Hematopoietic multipotent progenitor cell treated with erythropoietin and hydrocortisone succinate and interleukin-3 and kit ligand, for 8 days (in vitro differentiated cells): Measurements from ENCODE around the gene FARP1.

Source experiments
- DNase-seq: peaks from one replicate; pipeline ENCODE4 v3.0.0-alpha.2; 2015

The FARP1 gene

GRCh38 chr13:98371516-98372023 lies 228.7 kb downstream of the FARP1 start:
- DNase-seq = no peak

GRCh38 chr13:98372876-98373275 lies 230.0 kb downstream of the FARP1 start:
- DNase-seq = no peak

- no peak for DNase-seq
Observed at GRCh38 chr13:98374750-98375149, 231.9 kb downstream of the FARP1 start.

- DNase-seq = no peak
Observed at GRCh38 chr13:98377635-98378378, 234.9 kb downstream of the FARP1 start.

GRCh38 chr13:98384739-98385138 lies 241.8 kb downstream of the FARP1 start:
- DNase-seq = no peak

GRCh38 chr13:98385606-98386005 lies 242.7 kb downstream of the FARP1 start:
- no peak for DNase-seq

- no peak for DNase-seq
Observed at GRCh38 chr13:98386637-98387036, 243.7 kb downstream of the FARP1 start.

- no peak for DNase-seq
Observed at GRCh38 chr13:98389319-98389718, 246.4 kb downstream of the FARP1 start.

GRCh38 chr13:98390086-98390715 lies 247.3 kb downstream of the FARP1 start:
- no peak for DNase-seq

- no peak for DNase-seq
Observed at GRCh38 chr13:98393873-98394272, 251.0 kb downstream of the FARP1 start.

GRCh38 chr13:98394820-98395510 lies 252.1 kb downstream of the FARP1 start:
- DNase-seq = no peak

- DNase-seq = no peak
Observed at GRCh38 chr13:98396071-98396710, 253.3 kb downstream of the FARP1 start.

- DNase-seq = no peak
Observed at GRCh38 chr13:98397221-98397620, 254.3 kb downstream of the FARP1 start.

GRCh38 chr13:98397861-98398260 lies 255.0 kb downstream of the FARP1 start:
- DNase-seq = no peak

- no peak for DNase-seq
Observed at GRCh38 chr13:98398581-98398980, 255.7 kb downstream of the FARP1 start.

GRCh38 chr13:98399756-98400155 lies 256.9 kb downstream of the FARP1 start:
- DNase-seq = no peak

- no peak for DNase-seq
Observed at GRCh38 chr13:98401934-98402333, 259.0 kb downstream of the FARP1 start.

GRCh38 chr13:98403076-98403475 lies 260.2 kb downstream of the FARP1 start:
- DNase-seq = no peak

GRCh38 chr13:98405107-98405571 lies 262.2 kb downstream of the FARP1 start:
- no peak for DNase-seq

- DNase-seq = no peak
Observed at GRCh38 chr13:98405690-98406344, 262.9 kb downstream of the FARP1 start.

- no peak for DNase-seq
Observed at GRCh38 chr13:98406427-98406826, 263.5 kb downstream of the FARP1 start.

- no peak for DNase-seq
Observed at GRCh38 chr13:98406971-98407370, 264.1 kb downstream of the FARP1 start.

GRCh38 chr13:98407575-98407974 lies 264.7 kb downstream of the FARP1 start:
- no peak for DNase-seq
